Calu3 (cell line): ENCODE measurements around the gene BCL11A. TPM values are rescaled to one million over a fixed set of nuclear protein-coding genes. Genes with fewer than 3 reads are reported as not detected.
A peak's percentile ranks its signal among the peaks of the same experiment; 100 is the strongest.

Experiments used
- BruUV-seq: library from RNA; stranded (reverse); fragments of 400-500 nt; replicated peaks from 2 replicates; lab custom pipeline; 2021; lab: Mats Ljungman, UMichigan
- CTCF ChIA-PET: fragments of 300-600 bp; sonication (Branson Sonifier 250); formaldehyde crosslinking; loops from one replicate; lab custom pipeline; 2022; ENCODE audit warnings: antibody characterized with exemption; lab: Charles Lee
- DNase-seq: peaks from one replicate; pipeline ENCODE4 v3.0.0; 2022
- H3K27ac Mint-ChIP-seq: one replicate; pipeline ENCODE4 v1.8.0; 2022; ENCODE audit warnings: mixed read lengths; ENCODE audit not compliant: unreplicated experiment
- H3K27me3 Mint-ChIP-seq: one replicate; pipeline ENCODE4 v1.8.0; 2022; ENCODE audit warnings: mixed read lengths; ENCODE audit not compliant: unreplicated experiment
- H3K36me3 Mint-ChIP-seq: one replicate; pipeline ENCODE4 v1.8.0; 2022; ENCODE audit warnings: mild to moderate bottlenecking, moderate library complexity, mixed read lengths; ENCODE audit not compliant: insufficient read depth, unreplicated experiment
- H3K4me1 Mint-ChIP-seq: one replicate; pipeline ENCODE4 v1.8.0; 2022; ENCODE audit warnings: mild to moderate bottlenecking, low read depth, mixed read lengths; ENCODE audit not compliant: unreplicated experiment
- H3K4me3 Mint-ChIP-seq: one replicate; pipeline ENCODE4 v1.8.0; 2022; ENCODE audit warnings: mild to moderate bottlenecking, low read depth, moderate library complexity, mixed read lengths; ENCODE audit not compliant: unreplicated experiment
- H3K9me3 Mint-ChIP-seq: one replicate; pipeline ENCODE4 v1.8.0; 2022; ENCODE audit warnings: low read depth, mixed read lengths; ENCODE audit not compliant: unreplicated experiment
- CTCF ChIP-seq: fragments of 200-600 bp; IDR thresholded peaks from one replicate; pipeline ENCODE4 v1.8.0; 2022; ENCODE audit warnings: antibody characterized with exemption; ENCODE audit not compliant: unreplicated experiment
- intact Hi-C: fragments of 100-400 bp; cut with micrococcal nuclease; formaldehyde crosslinking; loops from one replicate; pipeline ENCODE4 v1.10.0; 2022; ENCODE audit not compliant: unreplicated experiment
- total RNA-seq: library from RNA; stranded (reverse); gene quantifications from 2 replicates; pipeline ENCODE4 v1.2.3, GENCODE V29; 2022

The BCL11A gene
- total RNA-seq, 1 experiment from 2014 or later = 8.5 TPM

GRCh38 chr2:60586081-60586480 is 32.6 kb upstream of the BCL11A start:
- Mint-ChIP-seq H3K27me3 (peaks cover 74% of the 10 kb centered on the region), H3K27ac (no peak overlapping the region), H3K9me3 (no peaks in the 10 kb centered on the region), H3K36me3 (no peaks in the 10 kb centered on the region), H3K4me3 (no peak overlapping the region), H3K4me1 (no peaks in the 10 kb centered on the region)
- BruUV-seq = no TSS peak
- TF ChIP-seq CTCF = no peak
- peak; percentile 10 for DNase-seq
- intact Hi-C loops = no loop called here
- CTCF ChIA-PET = interaction anchor here (0.8 kb wide), 1 partner anchor 9 kb away, joined by 4 read pairs; no protein-coding TSS in a partner anchor

- intact Hi-C loops = no loop called here
- TF ChIP-seq CTCF = no peak
- H3K4me3 Mint-ChIP-seq = no peak overlapping the region
- no TSS peak for BruUV-seq
- no peak overlapping the region for H3K27ac Mint-ChIP-seq
- H3K36me3 Mint-ChIP-seq = no peaks in the 10 kb centered on the region
- H3K9me3 Mint-ChIP-seq = no peaks in the 10 kb centered on the region
- peaks cover 74% of the 10 kb centered on the region for H3K27me3 Mint-ChIP-seq
- no peak for DNase-seq
- H3K4me1 Mint-ChIP-seq = no peaks in the 10 kb centered on the region
- CTCF ChIA-PET = interaction anchor here (0.8 kb wide), 1 partner anchor 10 kb away, joined by 4 read pairs; no protein-coding TSS in a partner anchor
Measured at GRCh38 chr2:60585276-60585675, 31.8 kb upstream of the BCL11A start.

- Mint-ChIP-seq H3K27me3 (peaks cover 85% of the 10 kb centered on the region), H3K4me3 (no peak overlapping the region), H3K9me3 (no peaks in the 10 kb centered on the region), H3K27ac (no peak overlapping the region), H3K36me3 (no peaks in the 10 kb centered on the region), H3K4me1 (no peaks in the 10 kb centered on the region)
- TF ChIP-seq CTCF = no peak
- no TSS peak for BruUV-seq
- intact Hi-C loops = loop anchor here (5.0 kb wide), 1 partner anchor 1821 kb away; no protein-coding TSS in a partner anchor
- no peak for DNase-seq
- CTCF ChIA-PET = no interaction called here
Measured at GRCh38 chr2:60583604-60584003, 30.1 kb upstream of the BCL11A start.

- peak overlapping the region; percentile 40 for H3K4me3 Mint-ChIP-seq
- BruUV-seq = no TSS peak
- peak; percentile 81 for DNase-seq
- no peaks in the 10 kb centered on the region for H3K36me3 Mint-ChIP-seq
- H3K27ac Mint-ChIP-seq = no peak overlapping the region
- H3K9me3 Mint-ChIP-seq = no peaks in the 10 kb centered on the region
- intact Hi-C loops = loop anchor here (5.0 kb wide), 1 partner anchor 1819 kb away; no protein-coding TSS in a partner anchor
- TF ChIP-seq CTCF = peak; percentile 91
- peaks cover 74% of the 10 kb centered on the region for H3K27me3 Mint-ChIP-seq
- no peaks in the 10 kb centered on the region for H3K4me1 Mint-ChIP-seq
- CTCF ChIA-PET = interaction anchor here (0.5 to 2.1 kb wide), 8 partner anchors 12 to 1556 kb away, joined by 3 to 11 read pairs (median 4); no protein-coding TSS in a partner anchor
Measured at GRCh38 chr2:60581433-60582282, 28.2 kb upstream of the BCL11A start.
